Heart left ventricle (tissue), 16 donors: ENCODE data around the gene OR2Z1. TPM values are rescaled to one million over a fixed set of nuclear protein-coding genes. Genes with fewer than 3 reads are reported as not detected.

ENCODE experiments used
- ATAC-seq, 4 donors: fragments of 200-7000 bp; cut with Tn5 transposase; one replicate each; pipeline ENCODE4 v1.9.1; 2020 to 2022; ENCODE audit warnings: moderate library complexity in 4 of 4, mild to moderate bottlenecking in 3 of 4, moderate number of reproducible peaks in 1 of 4
- DNase-seq, 5 donors: peaks; one replicate each; pipeline ENCODE4 v3.0.0-alpha.2; 2020
- H3K27ac ChIP-seq, 12 donors: fragments of 200-600 bp; sonication (generic) in 4 of 12; one replicate each; pipeline versions ENCODE4 v1.5.0 to v1.8.0; 2016 to 2022; ENCODE audit warnings: mild to moderate bottlenecking in 2 of 12
- H3K27me3 ChIP-seq, 9 donors: fragments of 200-600 bp; sonication (generic) in 2 of 9; one replicate each; pipeline versions ENCODE4 v1.5.1 to v1.8.0; 2016 to 2022; ENCODE audit warnings: mild to moderate bottlenecking in 3 of 9
- H3K36me3 ChIP-seq, 9 donors: fragments of 200-600 bp; sonication (generic) in 2 of 9; one replicate each; pipeline versions ENCODE4 v1.5.0 to v1.8.0; 2018 to 2022; ENCODE audit warnings: mild to moderate bottlenecking in 2 of 9
- H3K4me1 ChIP-seq, 12 donors: fragments of 200-600 bp; sonication (generic) in 4 of 12; one replicate each; pipeline versions ENCODE4 v1.5.0 to v1.8.0; 2016 to 2022; ENCODE audit warnings: mild to moderate bottlenecking in 3 of 12
- H3K4me3 ChIP-seq, 12 donors: fragments of 200-600 bp; sonication (generic) in 4 of 12; one replicate each; pipeline versions ENCODE4 v1.5.0 to v1.8.0; 2017 to 2022; ENCODE audit warnings: mild to moderate bottlenecking in 9 of 12, moderate library complexity in 4 of 12
- H3K9me3 ChIP-seq, 12 donors: fragments of 200-600 bp; sonication (generic) in 4 of 12; one replicate each; pipeline versions ENCODE4 v1.5.0 to v1.8.0; 2016 to 2022; ENCODE audit warnings: mild to moderate bottlenecking in 1 of 12
- POLR2A ChIP-seq, 2 donors: fragments of 450-650 bp; IDR thresholded peaks; one replicate each; pipeline ENCODE4 v1.6.1; 2017; ENCODE audit warnings: antibody characterized with exemption in 2 of 2, mild to moderate bottlenecking in 2 of 2, moderate library complexity in 2 of 2
- WGBS, 4 donors: extraction: QIAGEN DNeasy Blood & Tissue Kit in 2 of 4; methylation state at CpG; one replicate each; pipeline versions ENCODE4 v1.1.5 to v1.1.7; 2013 to 2018; 5-methylcytosine and 5-hydroxymethylcytosine counted together
- intact Hi-C, 10 donors: fragments of 100-400 bp; cut with DNase I; formaldehyde crosslinking; loops; one replicate each; pipeline versions ENCODE4 v1.11.1 to v1.14.2; 2022
- polyA plus RNA-seq, 2 donors: library from polyadenylated mRNA; stranded (reverse); fragments of 200-250 nt; gene quantifications; one replicate each; pipeline ENCODE4 v1.2.3, GENCODE V29; 2013
- total RNA-seq, 9 donors: library from RNA; depleted of rRNA in 2 of 9; stranded (reverse); fragments of >200 nt in 2 of 9; fragmentation: NEBNext Ultra II Directional in 3 of 9; extraction: Animal tissue kit (Norgen Biotek cat#: 25700) in 3 of 9; gene quantifications; one replicate each; pipeline versions ENCODE4 v1.1.0 to v1.2.4, GENCODE V29; 2016 to 2023
- TF ChIP-seq, protein P1 (sequence below), 12 donors: fragments of 200-600 bp; sonication (generic) in 4 of 12; IDR thresholded peaks; one replicate each; pipeline versions ENCODE4 v1.5.0 to v1.8.0; 2018 to 2022; ENCODE audit warnings: antibody characterized with exemption in 12 of 12, mild to moderate bottlenecking in 5 of 12
- donor health status: ischemic (EF 13 %, LVEDD 7.1; RV severe dilation, severe dysfunction).
- donor health status: healthy with polysubstance abuse.
- donor health status: DM: no; HTN: yes; CAD: no.
- donor health status: DM: no; HTN: no; CAD: no.
- donor health status: ischemic (EF 25% LVEDD 6.9; RV normal size, moderate dysfunction).
- donor health status: ischemic (EF 25% LVEDD 5.7; RV mildly dilated, moderate dysfunction).
- donor health status: healthy.
- donor health status: DM: yes; HTN: yes; CAD: no.
- donor health status: ischemic (EF 35%, LVEDD 5.7; RV mildly dilated, moderate dysfunction).
- donor health status: nonischemic (EF 11% LVEDD 7.7; RV severe dilation, severe dysfunction).
- donor health status: DM: yes; HTN: yes; CAD: no.
- donor health status: PGD.
- donor health status: ischemic (EF 29% LVEDD 5.4; RV normal size, mild dysfunction).
- donor health status: nonischemic (EF 23%, LVEDD 6.1; RV moderate dilation, normal function).

The OR2Z1 gene
- total and polyA plus RNA-seq, 11 donors, result not detected

- intact Hi-C loops, result loop anchor here in 1 of 10 donors (10.0 kb wide), 1 partner anchor 434 kb away; no protein-coding TSS in a partner anchor
Observed at GRCh38 chr19:8698433-8699063, 22.9 kb upstream of the OR2Z1 start, which contains the start of gene ACTL9. Gene ACTL9 (minus strand): TSS chr19:8698795. CDS start chr19:8698701, 94 bp downstream.

DNA sequence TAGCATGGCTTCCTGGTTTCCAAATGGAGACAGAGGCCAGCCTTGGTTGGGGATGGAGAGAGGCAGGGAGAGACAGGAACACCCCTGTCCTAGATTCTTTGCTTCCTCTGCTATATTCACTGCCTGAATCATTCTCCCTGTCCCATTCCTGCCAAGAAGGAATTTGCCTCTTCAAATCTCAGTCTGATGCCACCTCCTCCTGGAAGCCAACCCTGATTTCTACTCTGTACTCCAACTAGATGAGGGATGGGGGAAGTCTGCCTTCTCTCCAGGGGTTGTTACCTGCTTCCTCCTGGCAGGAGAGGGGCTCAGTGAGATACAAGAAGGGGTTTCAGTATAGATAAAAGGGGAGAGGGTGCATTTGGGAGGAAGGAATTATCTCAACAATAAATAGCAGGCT lies 21.5 kb upstream of the OR2Z1 start:
- Histone ChIP-seq H3K27ac (no peak overlapping the region), H3K4me1 (peaks cover 0 to 6% (median 0%) of the 10 kb centered on the region in 12 donors), H3K4me3 (no peak overlapping the region), H3K36me3 (no peaks in the 10 kb centered on the region), H3K27me3 (peaks cover 2 to 53% (median 9%) of the 10 kb centered on the region in 9 donors), H3K9me3 (no peaks in the 10 kb centered on the region)
- intact Hi-C loops, result loop anchor here in 1 of 10 donors (10.0 kb wide), 1 partner anchor 435 kb away; no protein-coding TSS in a partner anchor
- no peak for ATAC-seq
- no peak for DNase-seq
- TF ChIP-seq POLR2A (IDR thresholded peaks at IDR 0.05), result no peak
- TF ChIP-seq, protein P1, sequence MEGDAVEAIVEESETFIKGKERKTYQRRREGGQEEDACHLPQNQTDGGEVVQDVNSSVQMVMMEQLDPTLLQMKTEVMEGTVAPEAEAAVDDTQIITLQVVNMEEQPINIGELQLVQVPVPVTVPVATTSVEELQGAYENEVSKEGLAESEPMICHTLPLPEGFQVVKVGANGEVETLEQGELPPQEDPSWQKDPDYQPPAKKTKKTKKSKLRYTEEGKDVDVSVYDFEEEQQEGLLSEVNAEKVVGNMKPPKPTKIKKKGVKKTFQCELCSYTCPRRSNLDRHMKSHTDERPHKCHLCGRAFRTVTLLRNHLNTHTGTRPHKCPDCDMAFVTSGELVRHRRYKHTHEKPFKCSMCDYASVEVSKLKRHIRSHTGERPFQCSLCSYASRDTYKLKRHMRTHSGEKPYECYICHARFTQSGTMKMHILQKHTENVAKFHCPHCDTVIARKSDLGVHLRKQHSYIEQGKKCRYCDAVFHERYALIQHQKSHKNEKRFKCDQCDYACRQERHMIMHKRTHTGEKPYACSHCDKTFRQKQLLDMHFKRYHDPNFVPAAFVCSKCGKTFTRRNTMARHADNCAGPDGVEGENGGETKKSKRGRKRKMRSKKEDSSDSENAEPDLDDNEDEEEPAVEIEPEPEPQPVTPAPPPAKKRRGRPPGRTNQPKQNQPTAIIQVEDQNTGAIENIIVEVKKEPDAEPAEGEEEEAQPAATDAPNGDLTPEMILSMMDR (IDR thresholded peaks at IDR 0.05), result no peak

More at GRCh38 chr19:8698433-8699063, 22.9 kb upstream of the OR2Z1 start, which contains the start of gene ACTL9:
- WGBS, 4 donors, result 34 to 68% (median 59%) methylated on average over 12 to 23 of the region's 23 CpGs
- Histone ChIP-seq H3K4me3 (no peak within 1 kb of the TSS), H3K9me3 (no peaks in the 10 kb centered on the region), H3K4me1 (peaks cover 0 to 6% (median 0%) of the 10 kb centered on the region in 12 donors), H3K27ac (no peak within 1 kb of the TSS), H3K27me3 (peaks cover 2 to 65% (median 11%) of the 10 kb centered on the region in 9 donors), H3K36me3 (no peaks in the 10 kb centered on the region)
- DNase-seq (no peak), ATAC-seq (no peak)
- TF ChIP-seq POLR2A (IDR thresholded peaks at IDR 0.05), result no peak
- TF ChIP-seq, protein P1 (IDR thresholded peaks at IDR 0.05), result no peak

DNA sequence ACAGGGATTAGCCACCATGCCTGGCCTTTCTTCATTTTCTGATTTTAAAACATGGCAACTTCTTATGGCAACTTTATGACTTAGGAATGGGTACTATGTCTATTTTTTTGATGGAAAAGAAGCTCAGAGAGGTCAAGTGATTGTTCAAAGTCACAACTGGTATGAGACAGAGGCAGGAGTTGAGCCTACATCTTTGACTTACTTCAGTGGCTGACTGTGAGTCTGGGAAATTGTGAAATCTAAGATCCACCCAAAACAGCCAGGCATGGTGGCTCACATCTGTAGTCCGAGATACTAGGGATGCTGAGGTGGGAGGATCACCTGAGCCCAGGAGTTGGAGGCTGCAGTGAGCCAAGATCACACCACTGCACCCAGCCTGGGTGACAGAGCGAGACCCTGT lies 20.5 kb upstream of the OR2Z1 start:
- TF ChIP-seq, protein P1 (IDR thresholded peaks at IDR 0.05), result no peak
- TF ChIP-seq POLR2A (IDR thresholded peaks at IDR 0.05), result no peak
- Histone ChIP-seq H3K4me3 (no peak overlapping the region), H3K9me3 (no peaks in the 10 kb centered on the region), H3K27ac (no peak overlapping the region), H3K36me3 (no peaks in the 10 kb centered on the region), H3K4me1 (peaks cover 0 to 6% (median 0%) of the 10 kb centered on the region in 12 donors), H3K27me3 (peaks cover 2 to 47% (median 9%) of the 10 kb centered on the region in 9 donors)
- DNase-seq (no peak), ATAC-seq (no peak)
- intact Hi-C loops, result no loop called here
- 58 to 74% (median 70%) methylated on average over 2 of the region's 2 CpGs for WGBS, 4 donors

- Histone ChIP-seq H3K36me3 (no peaks in the 10 kb centered on the region), H3K9me3 (no peaks in the 10 kb centered on the region), H3K27ac (no peak overlapping the region), H3K4me3 (no peak overlapping the region), H3K4me1 (peaks cover 0 to 6% (median 0%) of the 10 kb centered on the region in 12 donors), H3K27me3 (peaks cover 2 to 43% (median 8%) of the 10 kb centered on the region in 9 donors)
- WGBS, 4 donors, result 34 to 38% (median 35%) methylated on average over 5 of the region's 5 CpGs
- TF ChIP-seq, protein P1 (IDR thresholded peaks at IDR 0.05), result no peak
- TF ChIP-seq POLR2A (IDR thresholded peaks at IDR 0.05), result no peak
- no peak for DNase-seq
- ATAC-seq, result no peak
- intact Hi-C loops, result no loop called here
Observed at GRCh38 chr19:8702350-8702749, 19.1 kb upstream of the OR2Z1 start.
